ENCODE measurements around the gene SCN3B. TPM values are rescaled to one million over a fixed set of nuclear protein-coding genes. Genes with fewer than 3 reads are reported as not detected.

Gene SCN3B
- total and polyA plus RNA-seq, 2 of the 13 experiments (the other 11 are each of a cell fraction or from before 2014, with no cell fraction given) = 0.07 to 0.11 TPM

GRCh38 chr11:123601136-123601535, 53.3 kb downstream of the SCN3B start (continued):
- TF ChIP-seq ZNF281 (CRISPR knock-in tag; IDR thresholded peaks at IDR 0.05; ENCODE audit: borderline replicate concordance) (no peak), HDAC1 (CRISPR knock-in tag; IDR thresholded peaks at IDR 0.05) (no peak), AHDC1 (CRISPR knock-in tag; IDR thresholded peaks at IDR 0.05; ENCODE audit: borderline replicate concordance) (no peak), ZNF570 (CRISPR knock-in tag; IDR thresholded peaks at IDR 0.05; ENCODE audit: borderline replicate concordance) (no peak)
